HEK293 (cell line): ENCODE measurements around the gene PDK2.

ENCODE experiments used
- BCL11B ChIP-seq: fragments of 450-650 bp; formaldehyde crosslinking; IDR thresholded peaks from 2 replicates; pipeline ENCODE4 v1.5.1; 2016; ENCODE audit warnings: low read depth, missing biosample characterization, missing genetic modification characterization
- KLF16 ChIP-seq: fragments of 450-650 bp; formaldehyde crosslinking; IDR thresholded peaks from 2 replicates; pipeline ENCODE4 v1.5.1; 2017; ENCODE audit warnings: missing biosample characterization, missing genetic modification characterization
- KLF7 ChIP-seq: fragments of 450-650 bp; formaldehyde crosslinking; IDR thresholded peaks from 2 replicates; pipeline ENCODE4 v1.5.1; 2016; ENCODE audit warnings: missing biosample characterization, missing genetic modification characterization, borderline replicate concordance
- PRDM4 ChIP-seq: fragments of 450-650 bp; formaldehyde crosslinking; IDR thresholded peaks from 2 replicates; pipeline ENCODE4 v1.5.1; 2017; ENCODE audit warnings: missing biosample characterization, missing genetic modification characterization
- REST ChIP-seq: fragments of 450-650 bp; formaldehyde crosslinking; IDR thresholded peaks from 2 replicates; pipeline ENCODE4 v1.5.1; 2016; ENCODE audit warnings: missing biosample characterization, missing genetic modification characterization
- SALL2 ChIP-seq: fragments of 450-650 bp; formaldehyde crosslinking; IDR thresholded peaks from 2 replicates; pipeline ENCODE4 v1.5.0; 2017; ENCODE audit warnings: missing biosample characterization, mild to moderate bottlenecking, missing genetic modification characterization, borderline replicate concordance
- SETDB1 ChIP-seq: IDR thresholded peaks from one replicate; pipeline ENCODE4 v1.6.1; 2017; ENCODE audit warnings: mild to moderate bottlenecking, low read length, moderate library complexity, mixed read lengths; ENCODE audit not compliant: insufficient read length
- SP2 ChIP-seq: fragments of 450-650 bp; formaldehyde crosslinking; IDR thresholded peaks from 2 replicates; pipeline ENCODE4 v1.5.1; 2016; ENCODE audit warnings: missing biosample characterization, missing genetic modification characterization
- TSHZ1 ChIP-seq: fragments of 450-650 bp; formaldehyde crosslinking; IDR thresholded peaks from 2 replicates; pipeline ENCODE4 v1.5.1; 2016; ENCODE audit warnings: missing biosample characterization, missing genetic modification characterization, borderline replicate concordance
- ZBTB20 ChIP-seq: fragments of 450-650 bp; formaldehyde crosslinking; IDR thresholded peaks from 2 replicates; pipeline ENCODE4 v1.5.1; 2016; ENCODE audit warnings: missing biosample characterization, missing genetic modification characterization
- ZBTB8A ChIP-seq: fragments of 450-650 bp; formaldehyde crosslinking; IDR thresholded peaks from 2 replicates; pipeline ENCODE4 v1.5.1; 2016; ENCODE audit warnings: missing biosample characterization, missing genetic modification characterization
- ZFHX2 ChIP-seq: fragments of 450-650 bp; formaldehyde crosslinking; conservative IDR thresholded peaks from 2 replicates; pipeline ENCODE4 v1.5.1; 2016; ENCODE audit warnings: missing biosample characterization, missing genetic modification characterization
- ZNF114 ChIP-seq: fragments of 450-650 bp; formaldehyde crosslinking; IDR thresholded peaks from 2 replicates; pipeline ENCODE4 v1.5.0; 2017; ENCODE audit warnings: missing biosample characterization, missing genetic modification characterization
- ZNF16 ChIP-seq: fragments of 450-650 bp; formaldehyde crosslinking; IDR thresholded peaks from 2 replicates; pipeline ENCODE4 v1.5.1; 2016; ENCODE audit warnings: low read depth, missing biosample characterization, missing genetic modification characterization
- ZNF248 ChIP-seq: fragments of 450-650 bp; formaldehyde crosslinking; IDR thresholded peaks from 2 replicates; pipeline ENCODE4 v1.5.1; 2017; ENCODE audit warnings: missing biosample characterization, missing genetic modification characterization
- ZNF280C ChIP-seq: fragments of 450-650 bp; formaldehyde crosslinking; IDR thresholded peaks from 2 replicates; pipeline ENCODE4 v1.5.1; 2016; ENCODE audit warnings: missing biosample characterization, missing genetic modification characterization
- ZNF324 ChIP-seq: fragments of 450-650 bp; formaldehyde crosslinking; IDR thresholded peaks from 2 replicates; pipeline ENCODE4 v1.5.1; 2016; ENCODE audit warnings: missing biosample characterization, missing genetic modification characterization
- ZNF341 ChIP-seq: fragments of 450-650 bp; formaldehyde crosslinking; IDR thresholded peaks from 2 replicates; pipeline ENCODE4; 2016; ENCODE audit warnings: low read depth, missing biosample characterization, missing genetic modification characterization
- ZNF398 ChIP-seq: fragments of 450-650 bp; formaldehyde crosslinking; IDR thresholded peaks from 2 replicates; pipeline ENCODE4 v1.5.1; 2017; ENCODE audit warnings: missing biosample characterization, missing genetic modification characterization
- ZNF48 ChIP-seq: fragments of 450-650 bp; formaldehyde crosslinking; IDR thresholded peaks from 2 replicates; pipeline ENCODE4 v1.5.1; 2016; ENCODE audit warnings: missing biosample characterization, missing genetic modification characterization
- ZNF558 ChIP-seq: fragments of 450-650 bp; formaldehyde crosslinking; IDR thresholded peaks from 2 replicates; pipeline ENCODE4 v1.5.1; 2016; ENCODE audit warnings: missing biosample characterization, missing genetic modification characterization
- ZNF561 ChIP-seq: fragments of 450-650 bp; IDR thresholded peaks from 2 replicates; pipeline ENCODE4 v1.5.1; 2018; ENCODE audit warnings: missing biosample characterization, missing genetic modification characterization, borderline replicate concordance
- ZNF624 ChIP-seq: fragments of 450-650 bp; formaldehyde crosslinking; IDR thresholded peaks from 2 replicates; pipeline ENCODE4 v1.5.1; 2017; ENCODE audit warnings: missing biosample characterization, missing genetic modification characterization
- ZNF660 ChIP-seq: fragments of 450-650 bp; IDR thresholded peaks from 2 replicates; pipeline ENCODE4 v1.5.1; 2018; ENCODE audit warnings: missing biosample characterization, mild to moderate bottlenecking, missing genetic modification characterization
- ZNF707 ChIP-seq: fragments of 450-650 bp; formaldehyde crosslinking; IDR thresholded peaks from 2 replicates; pipeline ENCODE4 v1.5.1; 2016; ENCODE audit warnings: missing biosample characterization, missing genetic modification characterization
- ZNF837 ChIP-seq: fragments of 450-650 bp; formaldehyde crosslinking; IDR thresholded peaks from 2 replicates; pipeline ENCODE4 v1.5.1; 2016; ENCODE audit warnings: missing biosample characterization, missing genetic modification characterization

The PDK2 gene

GRCh38 chr17:50129728-50130558 lies 34.8 kb downstream of the PDK2 start, which contains the start of gene SAMD14 (continued):
- no peak for TF ChIP-seq ZNF16 (tag by site-specific recombination)
- 0 out of 2 replicates have a peak, but pooled peaks have one; percentile 24 for TF ChIP-seq ZNF324
- TF ChIP-seq ZNF280C (tag by site-specific recombination): no peak
- no peak for TF ChIP-seq SETDB1
- TF ChIP-seq TSHZ1: peak; percentile 70
- TF ChIP-seq ZNF660 (tag by site-specific recombination): no peak
- 0 out of 2 replicates have a peak, but pooled peaks have one; percentile 4 for TF ChIP-seq SP2 (tag by site-specific recombination)
- no peak for TF ChIP-seq ZNF114 (tag by site-specific recombination)
- 0 out of 2 replicates have a peak, but pooled peaks have one; percentile 56 for TF ChIP-seq ZNF837 (tag by site-specific recombination)
- TF ChIP-seq ZBTB8A (tag by site-specific recombination): no peak
- no peak for TF ChIP-seq REST (tag by site-specific recombination)
- TF ChIP-seq KLF16 (tag by site-specific recombination): peak; percentile 84
- TF ChIP-seq ZNF48 (tag by site-specific recombination): no peak
- peak; percentile 27; the same call in 1 of the 2 replicates for TF ChIP-seq ZBTB20 (tag by site-specific recombination)
- 0 out of 2 replicates have a peak, but pooled peaks have one; percentile 30 for TF ChIP-seq KLF7 (tag by site-specific recombination)
- 0 out of 2 replicates have a peak, but pooled peaks have one; percentile 33 for TF ChIP-seq PRDM4
- no peak for TF ChIP-seq ZNF707 (tag by site-specific recombination)
- peak; percentile 89 for TF ChIP-seq ZNF341 (tag by site-specific recombination)
- no peak for TF ChIP-seq SALL2 (tag by site-specific recombination)
- TF ChIP-seq ZNF558: no peak
- peak; percentile 95 for TF ChIP-seq ZNF398 (tag by site-specific recombination)
- no peak for TF ChIP-seq BCL11B
- TF ChIP-seq ZNF624: no peak
- no peak for TF ChIP-seq ZNF561 (tag by site-specific recombination)
- TF ChIP-seq ZFHX2: peak; percentile 88
- TF ChIP-seq ZNF248 (tag by site-specific recombination): no peak
